Motor neuron (in vitro differentiated cells): ENCODE results near the gene NETO2. TPM values are rescaled to one million over a fixed set of nuclear protein-coding genes. Genes with fewer than 3 reads are reported as not detected.
"Not testable (repeated sequence)": the region's sequence is repeated elsewhere in the genome, so short reads cannot be mapped to it uniquely, and the experiment has no call there.

Experiments used
- ATAC-seq, 8 experiments: fragments of 200-7000 bp; cut with Tn5 transposase; replicated peaks in 6 of 8; 2 replicates each; pipeline ENCODE4 v1.8.0; 2021; ENCODE audit warnings: mild to moderate bottlenecking in 8 of 8, moderate library complexity in 8 of 8
- H3K27ac ChIP-seq, 2 donors: fragments of 250-450 bp; sonication (Bioruptor Pico); 2 replicates each; pipeline ENCODE4 v1.9.0; 2021; ENCODE audit warnings: antibody characterized with exemption in 2 of 2, mild to moderate bottlenecking in 2 of 2, moderate library complexity in 1 of 2
- H3K4me1 ChIP-seq, 2 donors: fragments of 250-450 bp; sonication (Bioruptor Pico); replicated peaks in 1 of 2; 2 replicates each; pipeline ENCODE4 v1.6.1; 2021; ENCODE audit warnings: antibody characterized with exemption in 2 of 2, mild to moderate bottlenecking in 2 of 2, moderate library complexity in 1 of 2
- H3K4me3 ChIP-seq, 5 donors: fragments of 250-450 bp; sonication (Bioruptor Pico); 2 replicates each; pipeline ENCODE4 v1.9.0; 2021; ENCODE audit warnings: antibody characterized with exemption in 5 of 5, mild to moderate bottlenecking in 5 of 5, moderate library complexity in 4 of 5
- WGBS, 10 experiments: fragments of 450-650 bp; shearing (Covaris generic); methylation state at CpG; one replicate each; pipeline ENCODE4 v1.0.0; 2022; 5-methylcytosine and 5-hydroxymethylcytosine counted together
- in situ Hi-C, 9 experiments: fragments of 400-800 bp; cut with MboI; loops; one replicate each; pipeline ENCODE4 v1.15.0; 2021; ENCODE audit warnings: low sequenced_read_pairs in 9 of 9, low pct_unique_long_range_greater_than_20kb in 2 of 9; ENCODE audit not compliant: unreplicated experiment in 9 of 9
- total RNA-seq, 8 experiments: library from RNA; unstranded; fragments of 300-600 nt; gene quantifications; 2 replicates each; pipeline versions ENCODE4 v1.2.3 to v1.2.4, GENCODE V29; 2022

Gene NETO2
- 10 to 100 TPM; 24.3 to 53.5 (median 28.1) TPM for total RNA-seq

GRCh38 chr16:47143677-47144558, at the start of gene NETO2:
Gene NETO2 (minus strand): TSS chr16:47143945. CDS start chr16:47143612, 333 bp downstream.
- 0 to 9% (median 0%) methylated on average over 5 to 10 of the region's 130 CpGs; no CpG with 5 or more reads in 7 of the 10 experiments for WGBS, 10 experiments
- Histone ChIP-seq H3K4me1 (peaks cover 9 to 22% of the 10 kb centered on the region in 2 donors), H3K4me3 (peak within 1 kb of the TSS; percentile 65 to 93 (median 86)), H3K27ac (peak within 1 kb of the TSS; percentile 86 to 87)
- in situ Hi-C loops: loop anchor here (10.0 to 25.0 kb wide), 2 partner anchors 1011 to 1018 kb away; partner anchors contain the start of gene ABCC12 (in 9 of the 9)
- peak; percentile 65 to 81 (median 76) for ATAC-seq

DNA sequence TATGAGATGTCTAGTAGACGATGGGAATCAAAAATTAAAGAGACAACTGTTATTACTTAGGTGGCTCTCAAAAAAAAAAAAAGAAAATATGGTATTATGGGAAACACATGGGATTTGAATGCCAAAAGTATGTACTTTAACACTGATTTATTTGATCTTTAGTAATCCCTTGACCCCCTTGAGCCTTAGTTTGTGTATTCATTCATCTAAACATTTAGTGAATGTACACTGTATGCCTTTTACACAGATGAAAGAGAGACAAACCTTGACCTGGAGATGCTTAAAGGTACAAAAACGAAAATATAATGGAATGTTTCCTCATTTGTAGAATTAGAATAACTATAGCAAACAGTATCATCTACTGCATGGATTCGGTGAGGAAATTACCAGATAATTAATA, 38.6 kb upstream of the NETO2 start:
- Histone ChIP-seq H3K4me1 (no peaks in the 10 kb centered on the region), H3K4me3 (no peak overlapping the region), H3K27ac (no peak overlapping the region)
- WGBS, 10 experiments: 7 to 100% (median 90%) methylated on average over 1 to 3 of the region's 3 CpGs; no CpG with 5 or more reads in 1 of the 10 experiments
- no peak for ATAC-seq
- in situ Hi-C loops: no loop called here

DNA sequence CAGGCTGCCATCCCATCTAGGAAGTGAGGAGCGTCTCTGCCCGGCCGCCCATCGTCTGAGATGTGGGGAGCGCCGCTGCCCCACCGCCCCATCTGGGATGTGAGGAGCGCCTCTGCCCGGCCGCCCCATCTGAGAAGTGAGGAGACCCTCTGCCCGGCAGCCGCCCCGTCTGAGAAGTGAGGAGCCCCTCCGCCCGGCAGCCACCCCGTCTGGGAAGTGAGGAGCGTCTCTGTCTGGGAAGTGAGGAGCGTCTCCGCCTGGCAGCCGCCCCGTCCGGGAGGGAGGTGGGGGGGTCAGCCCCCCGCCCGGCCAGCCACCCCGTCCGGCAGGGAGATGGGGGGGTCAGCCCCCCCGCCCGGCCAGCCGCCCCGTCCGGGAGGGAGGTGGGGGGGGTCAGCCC, 37.3 kb upstream of the NETO2 start:
- no CpG with 5 or more reads among the region's 31 CpGs for WGBS, 10 experiments
- H3K4me1 ChIP-seq, H3K27ac ChIP-seq, H3K4me3 ChIP-seq, ATAC-seq, in situ Hi-C loops: not testable (repeated sequence)

- Histone ChIP-seq H3K27ac (no peak overlapping the region), H3K4me3 (no peak overlapping the region), H3K4me1 (no peaks in the 10 kb centered on the region)
- 67 to 100% (median 98%) methylated on average over 1 to 3 of the region's 8 CpGs; no CpG with 5 or more reads in 2 of the 10 experiments for WGBS, 10 experiments
- ATAC-seq: no peak
- in situ Hi-C loops: no loop called here
Measured at GRCh38 chr16:47180073-47180472, 36.3 kb upstream of the NETO2 start.

GRCh38 chr16:47175152-47175551, 31.4 kb upstream of the NETO2 start:
- in situ Hi-C loops: no loop called here
- ATAC-seq: no peak
- no peaks in the 10 kb centered on the region for H3K4me1 ChIP-seq
- no peak overlapping the region for H3K27ac ChIP-seq
- H3K4me3 ChIP-seq: no peak overlapping the region

DNA sequence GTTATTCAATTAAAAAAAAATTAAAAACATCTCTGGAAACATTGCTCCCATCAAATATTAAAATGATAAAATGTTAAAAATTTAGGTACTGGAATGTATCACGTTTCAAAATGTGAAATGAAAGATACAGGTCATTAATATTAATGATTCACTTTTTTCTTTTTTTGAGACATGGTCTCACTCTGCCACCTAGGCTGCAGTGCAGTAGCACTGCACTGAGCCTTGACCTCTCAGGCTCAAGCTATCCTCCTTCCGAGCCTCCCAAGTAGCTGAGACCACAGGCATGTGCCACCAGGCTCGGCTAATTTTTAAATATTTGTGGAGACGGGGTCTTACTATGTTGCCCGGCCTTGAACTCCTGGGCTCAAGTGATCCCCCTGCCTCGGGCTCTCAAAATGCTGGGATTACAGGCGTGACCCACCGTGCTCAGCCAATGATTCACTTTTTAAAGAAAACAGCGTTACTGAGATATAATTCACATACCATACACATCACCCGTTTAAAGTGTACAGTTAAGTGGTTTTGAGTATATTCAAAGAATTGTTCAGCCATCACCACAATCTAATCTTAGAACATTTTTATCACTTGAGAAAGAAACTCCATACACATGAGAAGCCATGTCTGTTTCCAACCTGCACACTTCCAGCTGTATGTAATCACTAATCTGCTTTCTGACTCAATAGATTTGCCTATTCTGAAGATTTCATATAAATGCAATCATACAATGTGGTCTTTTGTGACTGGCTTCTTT, 19.1 kb upstream of the NETO2 start:
- WGBS, 10 experiments: 25 to 97% (median 83%) methylated on average over 1 to 10 of the region's 10 CpGs; no CpG with 5 or more reads in 1 of the 10 experiments
- no peak for ATAC-seq
- in situ Hi-C loops: no loop called here
- no peaks in the 10 kb centered on the region for H3K4me1 ChIP-seq
- no peak overlapping the region for H3K27ac ChIP-seq
- no peak overlapping the region for H3K4me3 ChIP-seq

- in situ Hi-C loops: no loop called here
- H3K4me1 ChIP-seq: no peaks in the 10 kb centered on the region
Measured at GRCh38 chr16:47161464-47161863, 17.7 kb upstream of the NETO2 start.

GRCh38 chr16:47160422-47160821, 16.7 kb upstream of the NETO2 start:
- Histone ChIP-seq H3K4me1 (no peaks in the 10 kb centered on the region), H3K27ac (no peak overlapping the region), H3K4me3 (no peak overlapping the region)
- in situ Hi-C loops: no loop called here
- 80 to 100% (median 91%) methylated on average over 1 to 3 of the region's 3 CpGs for WGBS, 10 experiments
- no peak for ATAC-seq

More at GRCh38 chr16:47161464-47161863, 17.7 kb upstream of the NETO2 start:
- ATAC-seq: peak in 3 of 8 experiments; percentile 39 to 65 (median 57)
- WGBS, 10 experiments: 54 to 88% (median 81%) methylated on average over 2 to 4 of the region's 4 CpGs; no CpG with 5 or more reads in 2 of the 10 experiments
- no peak overlapping the region for H3K4me3 ChIP-seq
- H3K27ac ChIP-seq: no peak overlapping the region

DNA sequence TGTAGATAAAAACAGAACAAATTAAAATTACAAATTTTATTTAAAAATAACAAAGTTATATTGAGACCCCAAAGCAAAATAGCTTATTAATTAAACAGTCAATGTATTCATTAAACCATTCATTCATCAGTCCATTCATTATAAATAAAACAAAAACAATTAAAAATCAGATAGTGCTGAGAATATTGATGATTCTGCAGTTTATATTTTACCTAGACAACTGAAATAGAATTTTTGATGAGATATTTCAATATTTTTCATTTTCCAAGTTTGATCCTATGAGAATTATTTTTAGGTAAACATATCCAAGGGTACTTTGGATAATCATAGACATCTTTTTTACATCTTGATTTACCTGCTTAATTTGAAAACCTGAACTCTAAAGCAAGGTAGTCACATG, 15.2 kb upstream of the NETO2 start:
- in situ Hi-C loops: no loop called here
- no peak for ATAC-seq
- H3K4me1 ChIP-seq: no peaks in the 10 kb centered on the region
- H3K27ac ChIP-seq: no peak overlapping the region
- H3K4me3 ChIP-seq: no peak overlapping the region

DNA sequence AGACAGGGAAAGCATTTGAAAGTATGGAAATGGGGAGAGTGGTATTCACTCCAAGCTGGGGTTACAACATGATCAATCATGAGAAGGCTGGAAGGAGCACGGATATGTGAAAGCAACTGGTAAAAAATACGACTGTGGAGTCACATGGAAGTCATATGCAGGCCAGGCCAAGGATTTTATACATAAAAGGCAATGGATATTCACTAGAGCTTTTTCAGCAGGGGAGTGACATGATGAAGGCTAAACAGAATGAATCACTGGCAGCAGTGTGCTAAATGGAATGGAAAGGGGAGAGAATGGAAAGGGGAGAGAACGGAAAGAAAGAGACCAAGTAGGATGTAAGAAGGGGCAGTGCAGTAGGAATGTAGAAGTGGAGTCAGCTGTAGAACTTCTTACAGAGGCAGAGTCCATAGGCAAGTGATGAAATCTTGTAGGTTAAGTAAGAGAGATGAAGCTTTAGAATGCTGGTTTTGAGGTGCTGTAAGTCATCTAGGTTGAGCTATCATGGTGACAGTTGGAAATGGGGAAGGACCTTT, 13.0 kb upstream of the NETO2 start:
- Histone ChIP-seq H3K4me3 (no peak overlapping the region), H3K27ac (no peak overlapping the region), H3K4me1 (no peaks in the 10 kb centered on the region)
- in situ Hi-C loops: no loop called here
- 26 to 80% (median 52%) methylated on average over 1 to 3 of the region's 3 CpGs for WGBS, 10 experiments
- peak in 3 of 8 experiments; percentile 46 to 96 (median 92) for ATAC-seq

DNA sequence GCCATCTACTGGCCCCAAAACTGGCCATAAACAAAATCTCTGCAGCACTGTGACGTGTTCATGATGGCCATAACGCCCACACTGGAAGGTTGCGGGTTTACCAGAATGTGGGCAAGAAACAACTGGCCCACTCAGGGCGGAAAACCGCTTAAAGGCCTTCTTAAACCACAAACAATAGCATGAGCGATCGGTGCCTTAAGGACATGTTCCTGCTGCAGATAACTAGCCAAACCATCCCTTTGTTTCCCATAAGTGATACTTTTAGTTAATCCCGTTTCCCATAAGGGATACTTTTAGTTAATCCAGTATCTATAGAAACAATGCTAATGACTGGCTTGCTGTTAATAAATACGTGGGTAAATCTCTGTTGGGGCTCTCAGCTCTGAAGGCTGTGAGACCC, 8.8 kb upstream of the NETO2 start:
- H3K4me1 ChIP-seq, ATAC-seq, H3K27ac ChIP-seq, H3K4me3 ChIP-seq, in situ Hi-C loops: not testable (repeated sequence)
- 82 to 100% (median 96%) methylated on average over 1 to 8 of the region's 9 CpGs for WGBS, 10 experiments

DNA sequence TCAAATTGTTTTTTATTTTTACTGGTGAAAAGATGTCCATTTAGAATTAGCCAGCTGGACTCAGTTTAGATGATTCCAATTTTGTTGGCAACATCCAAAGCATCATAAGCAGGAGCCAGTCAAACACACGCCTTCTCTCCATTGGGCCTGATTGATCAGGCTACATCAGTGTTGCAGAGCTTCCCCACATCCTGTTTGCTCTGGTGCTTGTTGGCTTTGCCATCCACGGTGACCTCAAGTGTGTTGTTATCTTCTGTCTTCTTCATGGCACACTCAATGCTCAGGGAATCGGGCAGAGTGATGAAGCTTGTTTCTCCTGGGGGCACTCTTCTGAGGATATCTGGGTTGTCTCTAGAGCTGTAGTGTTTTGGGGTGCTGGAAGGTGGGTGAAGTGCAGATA, 6.3 kb upstream of the NETO2 start:
- no peak overlapping the region for H3K4me3 ChIP-seq
- no peaks in the 10 kb centered on the region for H3K4me1 ChIP-seq
- no peak overlapping the region for H3K27ac ChIP-seq
- ATAC-seq: no peak
- 70 to 100% (median 97%) methylated on average over 1 to 3 of the region's 3 CpGs; no CpG with 5 or more reads in 4 of the 10 experiments for WGBS, 10 experiments
- in situ Hi-C loops: no loop called here

GRCh38 chr16:47144559-47144877, 773 bp upstream of the NETO2 start:
- 29 to 100% (median 63%) methylated on average over 1 to 9 of the region's 10 CpGs; no CpG with 5 or more reads in 2 of the 10 experiments for WGBS, 10 experiments
- in situ Hi-C loops: loop anchor here (10.0 to 25.0 kb wide), 2 partner anchors 1010 to 1018 kb away; partner anchors contain the start of gene ABCC12 (in 9 of the 9)
- ATAC-seq: peak in 1 of 8 experiments; percentile 3

More at GRCh38 chr16:47144559-47144877, 773 bp upstream of the NETO2 start:
- Histone ChIP-seq H3K4me1 (peaks cover 5 to 16% of the 10 kb centered on the region in 2 donors), H3K4me3 (peak overlapping the region; percentile 65 to 93 (median 86)), H3K27ac (no peak overlapping the region)
